GM18868 (cell line): Measurements from ENCODE around the gene ZBTB16.

Experiments
- ATAC-seq: cut with Tn5 transposase; IDR thresholded peaks from one replicate; pipeline ENCODE4 v1.9.1; 2021; ENCODE audit warnings: mild to moderate bottlenecking, moderate library complexity; ENCODE audit not compliant: unreplicated experiment

Gene ZBTB16

DNA sequence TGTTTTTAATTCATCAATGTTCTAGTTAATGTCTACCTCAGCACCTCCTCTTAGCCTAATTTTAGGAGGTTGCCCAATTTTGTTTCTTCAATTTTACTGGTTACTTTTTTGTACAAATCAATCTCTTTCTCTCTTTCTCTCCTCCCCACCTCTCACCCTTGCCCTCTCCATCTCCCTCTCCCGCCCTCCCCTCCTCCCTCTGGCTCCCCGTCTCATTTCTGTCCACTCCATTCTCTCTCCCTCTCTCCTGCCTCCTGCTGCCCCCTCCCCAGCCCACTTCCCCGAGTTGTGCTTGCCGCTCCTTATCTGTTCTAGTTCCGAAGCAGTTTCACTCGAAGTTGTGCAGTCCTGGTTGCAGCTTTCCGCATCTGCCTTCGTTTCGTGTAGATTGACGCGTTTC lies 195.8 kb downstream of the ZBTB16 start:
- no peak for ATAC-seq

DNA sequence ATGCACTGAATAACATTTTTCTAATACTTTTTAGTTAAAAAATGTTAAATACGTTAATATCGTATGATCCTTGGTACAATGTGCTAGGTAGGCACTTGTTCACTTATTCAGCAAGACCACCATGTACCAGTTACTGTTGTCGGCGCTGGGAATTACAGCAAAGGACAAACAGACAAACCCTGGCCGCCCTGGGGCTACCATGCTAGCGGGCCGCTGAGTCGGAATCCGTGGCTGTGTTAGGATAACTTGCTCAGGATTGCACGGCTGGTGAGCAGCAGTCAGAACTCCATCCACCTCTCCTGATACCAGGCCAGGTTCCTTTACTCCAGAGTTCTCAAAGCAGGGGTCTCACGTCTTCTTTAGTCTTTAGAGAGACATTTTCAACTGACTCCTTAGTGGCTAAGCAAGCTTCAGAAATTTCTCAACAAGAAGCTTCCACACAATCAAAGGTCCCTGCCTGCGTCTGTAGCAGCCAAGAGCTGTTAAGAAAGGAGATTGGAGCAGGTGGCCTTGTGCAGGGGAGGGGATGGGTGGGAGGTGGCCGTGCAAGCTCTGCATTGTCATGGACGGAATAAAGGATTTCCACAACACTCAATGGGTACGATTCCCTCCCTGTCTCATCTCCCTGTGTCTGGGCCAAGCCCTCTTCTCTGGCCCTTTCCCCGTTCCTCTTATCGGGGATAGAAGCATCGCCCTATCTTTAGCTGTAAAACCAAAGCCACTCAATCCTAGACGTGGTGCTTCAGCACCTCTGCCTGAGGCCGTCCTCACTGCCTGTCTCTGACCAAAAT lies 196.9 kb downstream of the ZBTB16 start:
- no peak for ATAC-seq

DNA sequence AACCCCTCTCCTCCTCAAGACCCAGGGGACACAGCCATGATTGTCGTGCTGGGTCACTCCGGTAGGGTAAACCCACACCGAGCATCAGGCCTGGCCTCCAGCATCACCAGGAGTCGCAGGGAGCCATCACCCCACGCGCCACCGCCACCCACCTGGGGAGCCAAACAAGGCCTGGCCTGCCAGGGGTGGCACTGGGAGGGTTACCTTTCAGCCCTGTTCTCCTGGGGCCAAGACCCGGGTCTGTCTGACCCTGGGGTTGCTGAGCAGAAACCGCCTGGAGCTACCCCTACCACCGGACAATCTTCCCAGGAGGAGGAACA lies 197.4 kb downstream of the ZBTB16 start:
- no peak for ATAC-seq

DNA sequence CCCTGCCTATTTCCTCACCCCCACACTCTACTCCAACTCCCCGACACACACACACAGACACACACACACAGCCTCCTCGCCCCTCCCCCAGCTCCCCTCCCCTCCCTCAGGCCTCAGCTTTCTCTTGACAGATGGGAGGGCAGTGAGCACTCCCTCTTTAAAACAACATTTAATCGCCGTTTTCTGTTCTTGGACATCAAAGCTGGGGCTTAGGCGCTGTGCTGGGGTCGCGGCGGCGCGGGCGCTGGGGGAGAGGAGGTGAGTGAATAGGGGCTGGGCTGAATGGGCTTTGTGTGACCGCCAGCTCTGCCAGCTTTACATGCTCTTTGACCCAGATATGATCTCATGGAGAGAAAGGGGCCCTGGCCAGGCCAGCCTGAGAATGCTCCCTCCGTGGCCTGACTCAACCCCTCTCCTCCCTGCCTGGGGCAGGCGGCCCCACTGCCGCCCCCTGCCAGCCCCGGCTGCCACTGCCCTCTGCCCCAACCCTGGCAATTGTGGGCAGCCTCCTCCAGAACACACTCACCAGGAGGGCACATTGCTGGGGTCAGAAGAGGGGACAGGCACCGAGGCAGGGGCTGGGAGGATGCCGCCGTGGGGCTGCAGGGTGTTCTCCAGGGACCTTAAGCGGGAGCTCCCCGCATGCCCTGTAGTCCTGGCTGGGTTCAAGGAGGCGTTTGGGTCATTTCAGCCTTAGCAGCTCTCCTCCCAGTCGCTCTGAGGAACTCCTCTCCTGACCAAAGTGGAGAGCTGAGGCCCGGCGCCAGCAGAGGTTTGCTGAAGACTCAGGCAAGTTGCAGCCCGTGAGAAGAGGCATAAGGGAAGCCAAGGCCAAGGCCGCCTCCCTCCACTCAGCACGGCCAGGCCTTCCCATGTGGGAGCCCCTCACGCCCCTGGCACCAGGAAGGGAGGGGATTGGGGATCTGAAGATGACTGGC lies 198.4 kb downstream of the ZBTB16 start:
- no peak for ATAC-seq

DNA sequence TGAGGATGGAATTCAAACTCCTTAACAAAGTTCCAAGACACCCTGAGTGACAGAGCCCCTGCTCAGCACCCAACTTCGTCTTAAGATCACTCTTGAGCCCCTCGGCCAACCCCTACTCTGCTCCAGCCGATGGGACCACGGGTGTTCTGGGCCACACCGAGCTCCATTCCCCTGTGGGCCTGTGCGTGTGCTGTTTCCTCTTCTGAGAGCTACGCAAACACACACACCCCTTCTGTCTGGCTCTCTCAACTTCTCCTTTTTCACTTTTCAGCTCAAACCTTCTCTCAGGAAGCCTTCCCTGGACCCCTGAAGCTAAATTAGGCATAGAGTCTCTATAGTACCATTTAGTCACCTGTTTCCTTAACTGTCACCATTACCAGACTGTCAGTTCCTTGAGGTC lies 199.2 kb downstream of the ZBTB16 start:
- ATAC-seq: no peak

DNA sequence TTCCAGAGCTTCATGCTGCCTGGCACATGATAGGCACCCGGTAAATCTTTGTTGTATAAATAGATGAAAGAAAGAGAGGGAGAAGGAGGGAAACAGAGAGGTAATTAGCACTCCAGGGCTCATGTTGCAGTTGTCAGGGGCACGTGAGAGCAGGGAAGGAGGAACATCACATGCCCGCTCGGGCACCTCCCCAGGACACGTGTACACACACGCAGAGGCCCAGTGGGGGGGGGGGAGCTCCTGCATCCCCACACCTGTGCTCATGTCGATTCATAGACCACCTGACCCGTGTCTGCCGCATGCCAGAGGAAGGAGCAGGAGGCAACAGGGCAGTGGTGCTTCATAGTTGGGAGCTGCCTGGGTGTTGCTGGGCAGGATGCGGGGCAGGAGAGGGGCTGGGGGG lies 199.6 kb downstream of the ZBTB16 start:
- no peak for ATAC-seq

DNA sequence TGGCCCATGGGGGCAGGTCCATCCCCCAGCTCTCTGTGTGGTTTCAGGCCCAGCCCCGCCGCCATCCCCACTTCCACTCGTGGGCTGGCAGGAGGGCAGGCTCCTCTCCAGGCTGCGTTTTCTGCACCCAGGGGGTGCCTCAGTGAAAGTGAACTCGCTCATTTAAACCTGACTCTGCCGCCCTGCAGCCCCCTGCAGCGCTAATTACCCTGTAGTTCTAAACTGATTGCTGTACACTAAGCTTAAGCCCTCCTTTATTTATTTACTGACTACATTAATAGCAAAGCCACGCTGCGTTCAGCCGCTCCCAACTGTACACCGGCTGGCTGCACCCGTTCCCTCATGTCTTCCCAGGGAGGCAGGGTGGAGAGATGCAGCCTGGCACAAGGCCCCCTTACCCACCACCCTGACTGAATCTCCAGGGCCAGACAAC lies 200.1 kb downstream of the ZBTB16 start:
- ATAC-seq: no peak

DNA sequence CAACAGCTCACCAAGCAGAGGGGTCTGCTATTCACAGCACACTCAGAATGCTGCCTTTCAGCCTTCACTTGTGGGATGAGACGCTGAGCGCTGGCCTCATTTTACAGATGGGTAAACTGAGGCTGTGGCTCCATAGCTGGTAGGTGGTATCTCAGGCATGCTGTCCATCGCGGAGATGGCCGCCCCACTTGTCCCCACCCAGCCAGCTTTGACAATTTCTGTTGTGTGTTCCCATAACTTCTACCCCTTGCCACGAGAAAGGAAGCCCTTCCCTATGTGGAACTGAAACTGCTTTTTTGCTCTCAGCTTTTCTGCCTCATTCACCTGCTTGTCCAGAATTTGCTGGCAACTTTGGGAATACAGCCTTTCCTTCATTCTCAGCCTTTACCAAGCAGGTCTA lies 200.6 kb downstream of the ZBTB16 start:
- ATAC-seq: no peak

DNA sequence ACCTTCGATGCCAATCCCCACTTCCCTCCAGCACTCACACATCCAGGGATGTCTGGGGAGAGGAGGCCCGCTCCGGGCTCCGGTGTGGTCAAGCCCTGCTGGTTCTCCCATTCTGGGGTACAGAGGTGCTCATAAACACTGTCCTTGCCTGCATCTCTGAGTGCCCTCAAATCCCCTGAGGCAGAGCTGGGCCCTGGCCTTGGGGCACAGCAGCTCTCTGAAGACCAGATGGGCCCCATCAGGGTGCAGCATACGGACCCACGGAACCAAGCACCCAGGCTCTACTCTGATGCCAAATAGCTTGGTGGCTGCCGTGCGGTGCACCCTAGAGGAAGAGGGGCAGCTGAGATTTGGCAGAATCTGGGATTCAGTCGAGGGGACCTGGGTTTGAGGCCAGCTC lies 201.0 kb downstream of the ZBTB16 start:
- ATAC-seq: no peak

DNA sequence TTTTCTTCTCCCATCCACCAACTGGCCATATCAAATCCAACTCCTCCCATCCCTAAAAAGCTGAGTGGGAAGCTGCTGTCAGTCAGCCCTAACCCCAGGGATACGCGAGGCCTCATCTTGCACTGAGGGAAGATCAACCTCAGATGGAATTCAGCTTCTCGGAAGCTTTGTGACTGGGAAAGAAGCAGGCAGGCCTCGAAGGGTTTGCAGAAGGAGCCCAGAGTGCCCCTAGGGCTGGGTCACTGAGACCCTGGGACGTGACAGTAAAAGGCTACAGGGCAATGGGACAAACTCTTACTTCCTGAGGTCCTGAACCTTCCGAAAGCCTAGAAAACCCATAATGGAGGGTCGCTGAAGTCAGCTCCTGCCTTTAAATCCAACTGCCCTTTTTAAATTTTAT lies 202.3 kb downstream of the ZBTB16 start:
- no peak for ATAC-seq

DNA sequence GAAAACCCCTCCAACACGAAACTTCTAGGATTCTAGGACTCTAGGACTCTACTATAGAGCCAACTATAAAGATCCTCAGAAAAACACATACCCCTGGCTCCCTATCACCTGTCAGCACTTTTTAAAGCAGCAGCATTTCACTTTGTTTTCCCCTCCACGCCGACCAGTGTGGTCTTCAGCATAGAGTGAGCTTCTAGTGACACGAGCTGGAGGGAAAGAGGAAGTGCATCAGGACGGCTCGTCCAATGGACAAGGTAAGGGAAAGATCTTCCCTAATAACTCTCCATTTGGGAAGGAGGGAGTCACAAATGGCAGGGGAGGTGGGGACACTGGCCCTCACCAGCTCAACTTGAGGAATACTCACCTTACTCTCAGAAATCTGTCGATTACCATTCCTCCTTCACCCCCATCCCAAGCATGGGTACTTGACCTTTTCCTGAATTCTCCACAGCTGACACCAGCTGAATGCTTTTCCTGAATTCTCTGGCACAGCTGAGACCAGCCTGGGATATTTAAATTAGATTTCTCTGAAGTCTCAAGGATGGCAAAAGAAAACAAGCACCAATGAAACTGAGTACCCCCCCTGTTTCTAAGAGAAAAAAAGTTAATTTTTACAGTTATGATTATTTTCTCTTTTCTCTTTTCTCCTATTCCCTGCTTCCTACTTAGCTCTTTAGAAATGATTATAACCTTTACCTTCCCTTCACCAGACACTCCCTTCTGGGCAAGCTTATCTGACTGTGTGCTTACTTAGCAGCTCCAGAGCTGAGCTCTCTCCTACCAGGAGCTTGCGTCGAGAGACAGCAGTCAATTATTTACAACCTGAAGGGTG lies 203.4 kb downstream of the ZBTB16 start:
- no peak for ATAC-seq

DNA sequence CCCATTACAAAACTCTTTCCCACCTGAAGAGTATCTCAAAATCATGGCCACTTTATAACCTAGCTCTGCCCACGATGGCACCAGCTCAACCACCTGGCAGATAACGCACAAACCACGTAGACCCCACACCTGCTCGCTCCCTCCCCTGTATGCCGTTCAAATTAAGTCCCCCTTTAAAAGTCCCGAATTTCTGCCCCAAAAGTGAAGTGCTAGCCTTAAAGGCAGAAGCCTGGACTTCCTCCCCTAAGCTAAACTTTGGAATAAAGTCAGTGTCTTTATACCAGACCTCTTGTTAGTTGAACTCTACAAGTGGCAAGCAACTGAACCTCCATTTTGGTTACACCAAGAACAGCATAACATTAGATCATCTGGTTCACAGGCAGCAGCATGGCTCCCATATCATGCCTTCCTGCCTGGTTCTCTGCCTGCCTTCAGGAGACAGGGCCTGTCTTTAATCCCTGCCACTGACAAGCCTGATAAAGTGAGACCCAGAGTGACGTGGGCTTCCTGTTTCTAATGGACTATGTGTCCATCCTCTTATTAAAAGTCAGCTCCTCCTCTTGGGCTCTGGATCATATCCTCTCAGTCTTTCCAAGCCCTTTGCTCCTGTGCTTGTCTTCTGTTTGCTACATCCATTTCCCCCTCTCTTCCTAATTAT lies 204.1 kb downstream of the ZBTB16 start:
- no peak for ATAC-seq

DNA sequence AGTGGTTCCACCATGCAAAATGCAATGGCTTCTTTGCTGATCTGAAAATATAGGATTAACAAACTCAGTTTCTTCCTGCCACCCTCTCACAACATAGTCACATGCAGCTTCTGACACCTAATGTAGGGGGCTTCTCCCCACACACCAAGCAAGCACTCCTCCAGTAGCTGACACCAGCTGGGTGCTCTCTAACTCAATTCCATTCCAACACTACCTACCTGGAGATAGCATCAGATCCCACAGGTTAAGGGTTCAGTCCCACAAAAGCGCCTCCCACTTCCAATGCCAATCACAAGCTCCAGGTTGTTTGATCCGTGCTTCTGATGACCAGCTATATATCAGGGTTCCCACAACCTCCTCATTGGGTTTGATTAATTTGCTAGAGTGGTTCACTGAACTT lies 204.9 kb downstream of the ZBTB16 start:
- no peak for ATAC-seq

DNA sequence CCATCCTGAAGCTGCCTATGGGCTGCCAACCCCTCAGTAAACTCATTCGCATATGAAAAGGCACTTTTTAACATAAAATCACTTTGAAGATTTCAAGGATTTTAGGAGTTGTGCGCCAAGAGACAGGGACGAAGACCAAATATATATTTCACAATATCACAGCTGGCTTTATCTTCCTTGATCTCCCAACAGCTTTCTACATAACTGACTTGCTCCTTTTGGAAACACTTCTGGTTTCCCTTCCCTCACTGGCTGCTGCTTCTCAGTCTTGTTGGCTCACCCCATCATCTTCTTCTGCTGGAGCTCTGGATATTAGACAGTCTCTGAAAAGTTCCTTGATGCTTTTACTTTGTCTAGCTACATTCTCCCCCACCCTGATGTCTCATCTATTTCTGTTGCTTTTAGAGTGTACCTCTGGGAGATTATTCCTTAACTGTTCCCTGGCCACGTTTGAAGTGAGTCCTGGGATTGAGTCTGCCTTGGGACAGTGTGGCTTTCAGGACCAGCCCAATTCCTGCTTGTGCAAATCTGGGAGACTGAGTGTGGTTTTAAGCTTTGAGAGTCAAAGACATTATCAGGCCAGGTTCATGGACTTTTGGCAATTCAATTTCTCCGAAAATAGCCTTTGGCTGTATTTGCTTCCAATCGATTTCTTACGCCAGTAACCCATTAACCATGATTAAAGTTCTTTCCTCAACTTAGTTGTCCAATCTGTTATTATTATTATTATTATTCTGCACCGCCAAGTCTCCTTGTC lies 205.8 kb downstream of the ZBTB16 start:
- no peak for ATAC-seq

DNA sequence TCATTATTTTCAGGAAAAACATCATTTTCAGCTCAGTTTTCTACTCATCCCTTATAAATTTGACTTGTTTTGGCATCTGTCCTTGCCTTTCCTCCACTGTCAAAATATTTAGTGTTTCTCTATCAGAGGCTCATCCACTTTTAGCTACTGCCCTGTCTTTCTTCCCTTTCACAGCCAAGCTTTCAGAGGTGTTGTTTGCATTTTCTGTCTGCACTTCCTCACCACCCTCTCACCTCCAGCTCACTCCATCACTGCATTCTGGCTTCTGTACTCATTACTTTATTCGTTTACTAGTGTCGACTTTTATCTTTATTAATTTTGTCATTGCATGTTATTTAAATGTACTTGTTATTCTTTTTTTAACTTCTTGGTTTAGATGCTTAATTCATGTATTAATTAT lies 210.0 kb downstream of the ZBTB16 start:
- ATAC-seq: no peak

DNA sequence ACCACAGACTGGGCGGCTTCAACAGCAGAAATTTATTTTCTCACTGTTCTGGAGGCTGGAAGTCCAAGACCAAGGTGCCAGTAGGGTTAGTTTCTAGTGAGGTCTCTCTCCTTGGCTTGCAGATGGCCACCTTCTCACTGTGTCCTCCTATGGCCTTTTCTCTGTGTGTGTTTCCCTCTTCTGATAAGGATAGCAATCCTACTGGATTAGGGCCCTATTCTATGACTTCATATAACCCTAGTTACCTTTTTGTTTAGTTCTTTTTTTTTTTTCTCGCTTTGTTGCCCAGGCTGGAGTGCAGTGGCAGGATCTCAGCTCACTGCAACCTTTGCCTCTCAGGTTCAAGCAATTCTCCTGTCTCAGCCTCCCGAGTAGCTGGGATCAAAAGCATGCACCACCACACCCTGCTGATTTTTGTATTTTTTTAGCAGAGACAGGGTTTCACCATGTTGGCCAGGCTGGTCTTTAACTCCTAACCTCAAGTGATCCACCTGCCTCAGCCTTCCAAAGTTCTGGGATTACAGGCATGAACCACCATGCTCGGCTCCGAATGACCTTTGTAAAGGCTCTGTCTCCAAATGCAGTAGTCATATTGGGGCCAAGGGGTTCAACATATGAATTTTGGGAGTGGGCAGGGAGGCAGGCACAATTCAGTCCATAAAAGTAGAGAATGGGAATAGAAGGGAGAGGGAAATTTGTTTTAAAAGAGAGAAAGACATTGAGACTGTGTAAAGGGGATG lies 211.2 kb downstream of the ZBTB16 start:
- ATAC-seq: no peak

DNA sequence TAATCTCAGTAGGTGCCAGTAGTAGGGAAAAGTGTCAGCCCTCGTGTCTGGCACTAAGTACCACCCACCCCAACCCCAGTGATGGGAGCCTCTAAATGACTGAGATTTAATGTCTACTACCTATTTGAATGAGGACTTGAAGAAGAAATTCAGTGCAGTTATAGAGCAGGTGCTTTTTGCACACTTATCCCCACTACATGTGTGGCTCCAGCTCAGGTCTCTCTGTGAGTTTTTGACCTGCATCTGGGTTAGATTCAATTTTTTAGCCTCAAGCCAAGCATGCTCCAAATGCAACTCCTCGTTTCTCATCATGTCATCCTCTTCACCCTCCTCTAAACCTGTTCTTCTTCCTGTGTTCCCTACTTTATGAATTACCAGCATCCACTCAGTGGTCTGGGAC lies 211.8 kb downstream of the ZBTB16 start:
- ATAC-seq: no peak

DNA sequence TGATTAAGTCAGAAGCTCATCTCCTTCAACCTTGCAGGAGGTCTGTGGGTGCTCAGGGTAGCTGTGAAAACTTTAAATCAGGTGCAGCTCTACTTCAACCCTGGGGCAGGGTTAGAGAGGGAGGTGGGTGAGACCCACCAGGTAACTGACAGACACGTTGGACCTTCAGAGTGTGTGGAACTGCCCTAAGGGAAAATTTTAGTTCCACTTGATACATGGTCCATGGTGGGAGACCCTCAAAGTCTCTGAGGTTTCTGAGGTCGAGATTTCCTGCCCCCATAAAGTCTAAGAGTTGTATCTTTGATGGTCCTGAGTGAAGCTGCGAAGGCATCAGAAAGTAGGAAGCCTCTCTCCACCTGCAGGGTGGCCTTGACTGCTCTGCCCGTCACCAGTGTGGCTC lies 212.8 kb downstream of the ZBTB16 start:
- no peak for ATAC-seq

DNA sequence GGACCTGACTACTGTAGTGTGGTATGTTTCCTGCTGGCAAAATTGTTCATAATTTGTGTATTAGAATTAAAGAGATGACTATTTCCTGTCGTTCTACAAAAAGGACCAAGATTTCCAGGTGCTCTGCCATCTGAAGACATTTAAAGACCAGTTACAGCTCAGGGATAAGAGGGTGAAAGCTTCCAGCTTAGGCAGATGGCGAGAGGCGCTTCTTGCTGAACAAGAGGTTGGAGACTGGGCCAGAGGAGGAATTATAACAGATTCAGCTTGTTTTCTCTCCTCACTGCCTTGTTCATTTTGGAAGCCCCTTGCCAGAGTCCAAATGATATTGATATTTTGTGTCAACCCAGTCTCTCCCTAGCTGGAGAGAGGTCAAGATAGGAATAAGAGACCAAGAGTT lies 213.6 kb downstream of the ZBTB16 start:
- no peak for ATAC-seq
